ENCODE results near the gene TP73. TPM values are rescaled to one million over a fixed set of nuclear protein-coding genes. Genes with fewer than 3 reads are reported as not detected.

The TP73 gene
- total and polyA plus RNA-seq, 2 donors (not counting 1 experiment from before 2014, with no cell fraction given), result 1.2 to 2.4 TPM

- ChIA-PET POLR2A (no interaction called here), CTCF (interaction anchor here (1.1 kb wide), 1 partner anchor 52 kb away, joined by 3 read pairs; no protein-coding TSS in a partner anchor)
- peak overlapping the region; percentile 98 for H2AFZ ChIP-seq (ENCODE audit: insufficient read depth, low read depth, low read length, poor library complexity, severe bottlenecking)
- ATAC-seq (ENCODE audit: low read depth), result no peak
- no peaks in the 10 kb centered on the region for H3K9me3 ChIP-seq (ENCODE audit: control extremely low read depth in 1 of 3, control insufficient read depth in 2 of 3, insufficient read depth in 1 of 3, low read length in 2 of 3)
- intact Hi-C loops (cut with micrococcal nuclease), result loop anchor here (2.0 to 10.0 kb wide), 5 partner anchors 51 to 1211 kb away; partner anchors contain the start of genes C1orf174, CEP104, DFFB and PEX10
- Mint-ChIP-seq H3K27me3 (no peaks in the 10 kb centered on the region), H3K27ac (peak overlapping the region; percentile 92), H3K4me1 (peaks cover 46% of the 10 kb centered on the region), H3K9me3 (ENCODE audit: insufficient read depth) (no peaks in the 10 kb centered on the region), H3K4me3 (peak overlapping the region; percentile 93)
- peaks cover 18 to 29% of the 10 kb centered on the region in 2 donors for H3K4me1 ChIP-seq (ENCODE audit: control insufficient read depth in 2 of 2, insufficient read depth in 2 of 2, low read length in 2 of 2)
- no peak for TF ChIP-seq EZH2 (IDR thresholded peaks at IDR 0.05; ENCODE audit: borderline replicate concordance, insufficient read depth, low read depth, low read length, poor library complexity, severe bottlenecking)
- peaks cover 12% of the 10 kb centered on the region for H3K79me2 ChIP-seq (ENCODE audit: control insufficient read depth, insufficient read depth, low read length)
- peaks cover 0 to 30% of the 10 kb centered on the region in 2 experiments for H3K36me3 ChIP-seq (replicated peaks in 1 of 2; ENCODE audit: control extremely low read depth in 1 of 2, control insufficient read depth in 1 of 2, extremely low read depth in 1 of 2, insufficient read depth in 2 of 2, low read length in 1 of 2)
- peak overlapping the region in 4 of 5 experiments; percentile 47 to 90 (median 84) for H3K4me3 ChIP-seq (ENCODE audit: control extremely low read depth in 1 of 5, extremely low read depth in 1 of 5, insufficient read depth in 1 of 5, low read depth in 2 of 5, low read length in 4 of 5)
- no peak overlapping the region for H3K27ac ChIP-seq (ENCODE audit: low read length in 2 of 2)
- no peaks in the 10 kb centered on the region for H3K27me3 ChIP-seq (replicated peaks in 1 of 4; ENCODE audit: control extremely low read depth in 1 of 4, control insufficient read depth in 3 of 4, insufficient read depth in 4 of 4, low read length in 3 of 4)
- peak overlapping the region; percentile 89 for H3K9ac ChIP-seq (ENCODE audit: low read length)
- WGBS (ENCODE audit: insufficient coverage), result 7% methylated on average over 63 of the region's 71 CpGs
- peaks cover 5% of the 10 kb centered on the region for H4K20me1 ChIP-seq (ENCODE audit: control insufficient read depth, insufficient read depth, low read length, poor library complexity, severe bottlenecking)
- DNase-seq, result peak; percentile 59
- peak overlapping the region; percentile 94 for H3K4me2 ChIP-seq (replicated peaks; ENCODE audit: low read depth, low read length, poor library complexity, severe bottlenecking)
Measured at GRCh38 chr1:3625151-3625907, 27.0 kb upstream of the TP73 start.

GRCh38 chr1:3626025-3626424 is 26.3 kb upstream of the TP73 start:
- H3K27ac Mint-ChIP-seq, result peak overlapping the region; percentile 59
- TF ChIP-seq CTCF (IDR thresholded peaks at IDR 0.05) (no peak), EZH2 (IDR thresholded peaks at IDR 0.05; ENCODE audit: borderline replicate concordance, insufficient read depth, low read depth, low read length, poor library complexity, severe bottlenecking) (no peak)
- DNase-seq (no peak), ATAC-seq (ENCODE audit: low read depth) (no peak)
- peaks cover 5% of the 10 kb centered on the region for H4K20me1 ChIP-seq (ENCODE audit: control insufficient read depth, insufficient read depth, low read length, poor library complexity, severe bottlenecking)
- WGBS (ENCODE audit: insufficient coverage), result 100% methylated on average over 1 of the region's 4 CpGs
- H3K9ac ChIP-seq (ENCODE audit: low read length), result no peak overlapping the region
- H3K79me2 ChIP-seq (ENCODE audit: control insufficient read depth, insufficient read depth, low read length), result peaks cover 12% of the 10 kb centered on the region
- H2AFZ ChIP-seq (ENCODE audit: insufficient read depth, low read depth, low read length, poor library complexity, severe bottlenecking), result no peak overlapping the region
- H3K4me3 Mint-ChIP-seq, result peak overlapping the region; percentile 78
- H3K4me3 ChIP-seq (ENCODE audit: control extremely low read depth in 1 of 5, extremely low read depth in 1 of 5, insufficient read depth in 1 of 5, low read depth in 2 of 5, low read length in 4 of 5), result no peak overlapping the region
- H3K4me1 Mint-ChIP-seq, result peaks cover 42% of the 10 kb centered on the region
- no peaks in the 10 kb centered on the region for H3K27me3 Mint-ChIP-seq
- POLR2A ChIA-PET, result no interaction called here
- no peaks in the 10 kb centered on the region for H3K9me3 ChIP-seq (ENCODE audit: control extremely low read depth in 1 of 3, control insufficient read depth in 2 of 3, insufficient read depth in 1 of 3, low read length in 2 of 3)
- no peaks in the 10 kb centered on the region for H3K27me3 ChIP-seq (replicated peaks in 1 of 4; ENCODE audit: control extremely low read depth in 1 of 4, control insufficient read depth in 3 of 4, insufficient read depth in 4 of 4, low read length in 3 of 4)
- no peaks in the 10 kb centered on the region for H3K9me3 Mint-ChIP-seq (ENCODE audit: insufficient read depth)
- H3K4me2 ChIP-seq (replicated peaks; ENCODE audit: low read depth, low read length, poor library complexity, severe bottlenecking), result peak overlapping the region; percentile 94
- intact Hi-C loops (cut with micrococcal nuclease), result loop anchor here (10.0 kb wide), 3 partner anchors 229 to 1211 kb away; partner anchors contain the start of genes CEP104, DFFB and PEX10
- peaks cover 0 to 30% of the 10 kb centered on the region in 2 experiments for H3K36me3 ChIP-seq (replicated peaks in 1 of 2; ENCODE audit: control extremely low read depth in 1 of 2, control insufficient read depth in 1 of 2, extremely low read depth in 1 of 2, insufficient read depth in 2 of 2, low read length in 1 of 2)
- H3K27ac ChIP-seq (ENCODE audit: low read length in 2 of 2), result no peak overlapping the region
- CTCF ChIA-PET, result interaction anchor here (0.7 kb wide), 3 partner anchors 70 to 108 kb away, joined by 4 read pairs; no protein-coding TSS in a partner anchor
- H3K4me1 ChIP-seq (ENCODE audit: control insufficient read depth in 2 of 2, insufficient read depth in 2 of 2, low read length in 2 of 2), result peaks cover 18 to 27% of the 10 kb centered on the region in 2 donors

Measured in B cell (primary cell).